B cell (primary cell): ENCODE data around the gene SELP. TPM values are rescaled to one million over a fixed set of nuclear protein-coding genes. Genes with fewer than 3 reads are reported as not detected.

Experiments used
- ATAC-seq: fragments of 200-7000 bp; cut with Tn5 transposase; one replicate; pipeline ENCODE4 v1.10.0; 2021; ENCODE audit warnings: low read depth, mild to moderate bottlenecking, moderate number of reproducible peaks, moderate library complexity
- CTCF ChIA-PET: fragments of 350-600 bp; sonication (Branson Sonifier 250); formaldehyde crosslinking; loops from one replicate; lab custom pipeline; 2021; ENCODE audit warnings: antibody characterized with exemption, inconsistent platforms; lab: Charles Lee
- POLR2A ChIA-PET: fragments of 350-600 bp; sonication (Branson Sonifier 250); formaldehyde crosslinking; loops from one replicate; lab custom pipeline; 2021; ENCODE audit warnings: antibody characterized with exemption; lab: Charles Lee
- DNase-seq: peaks from one replicate; pipeline ENCODE4 v3.0.0; 2013
- H2AFZ ChIP-seq: 2 replicates; pipeline ENCODE4 v1.6.1; 2012; ENCODE audit warnings: mild to moderate bottlenecking, low read depth, low read length; ENCODE audit not compliant: insufficient read depth, poor library complexity, severe bottlenecking
- H3K27ac ChIP-seq, 2 donors: 1 replicate in 1 of 2; 2 replicates in 1 of 2; pipeline ENCODE4 v1.5.1; 2012 to 2013; ENCODE audit warnings: low read length in 2 of 2, mild to moderate bottlenecking in 2 of 2, moderate library complexity in 1 of 2
- H3K27me3 ChIP-seq, 4 experiments: fragments of 200-600 bp in 1 of 4; sonication (generic) in 1 of 4; replicated peaks in 1 of 4; 1 replicate in 2 of 4; 2 replicates in 2 of 4; pipeline versions ENCODE4 v1.6.1 to v1.7.0; 2013 to 2016; ENCODE audit warnings: low read length in 3 of 4, mild to moderate bottlenecking in 2 of 4, mixed read lengths in 1 of 4, moderate library complexity in 1 of 4; ENCODE audit not compliant: insufficient read depth in 4 of 4, control insufficient read depth in 3 of 4; ENCODE audit errors: control extremely low read depth in 1 of 4
- H3K36me3 ChIP-seq, 2 experiments: replicated peaks in 1 of 2; 1 replicate in 1 of 2; 2 replicates in 1 of 2; pipeline versions ENCODE4 v1.6.1 to v1.7.1; 2013; ENCODE audit warnings: low read length in 1 of 2; ENCODE audit not compliant: insufficient read depth in 2 of 2, control insufficient read depth in 1 of 2; ENCODE audit errors: control extremely low read depth in 1 of 2, extremely low read depth in 1 of 2
- H3K4me1 ChIP-seq, 2 donors: fragments of 200-600 bp in 1 of 2; sonication (generic) in 1 of 2; 1 replicate in 1 of 2; 2 replicates in 1 of 2; pipeline versions ENCODE4 v1.5.1 to v1.6.1; 2013 to 2017; ENCODE audit warnings: low read length in 2 of 2; ENCODE audit not compliant: control insufficient read depth in 2 of 2, insufficient read depth in 2 of 2
- H3K4me2 ChIP-seq: replicated peaks from 2 replicates; pipeline ENCODE3; 2012; ENCODE audit warnings: mild to moderate bottlenecking, low read depth, low read length; ENCODE audit not compliant: poor library complexity, severe bottlenecking
- H3K4me3 ChIP-seq, 5 experiments: fragments of 200-600 bp in 1 of 5; sonication (generic) in 1 of 5; 1 replicate in 3 of 5; 2 replicates in 2 of 5; pipeline versions ENCODE4 v1.5.1 to v1.7.0; 2011 to 2016; ENCODE audit warnings: low read length in 4 of 5, mild to moderate bottlenecking in 4 of 5, low read depth in 2 of 5, control low read depth in 1 of 5, moderate library complexity in 1 of 5; ENCODE audit not compliant: insufficient read depth in 1 of 5; ENCODE audit errors: control extremely low read depth in 1 of 5, extremely low read depth in 1 of 5
- H3K79me2 ChIP-seq: fragments of 200-600 bp; sonication (generic); one replicate; pipeline ENCODE4 v1.6.0; 2016; ENCODE audit warnings: low read length; ENCODE audit not compliant: control insufficient read depth, insufficient read depth
- H3K9ac ChIP-seq: fragments of 200-600 bp; sonication (generic); 2 replicates; pipeline ENCODE4 v1.6.1; 2017; ENCODE audit warnings: mild to moderate bottlenecking, low read length, moderate library complexity
- H3K9me3 ChIP-seq, 3 donors: one replicate each; pipeline versions ENCODE4 v1.6.1 to v1.7.1; 2013; ENCODE audit warnings: low read length in 2 of 3; ENCODE audit not compliant: control insufficient read depth in 2 of 3, insufficient read depth in 1 of 3; ENCODE audit errors: control extremely low read depth in 1 of 3
- H4K20me1 ChIP-seq: 2 replicates; pipeline ENCODE4 v1.6.0; 2012; ENCODE audit warnings: mild to moderate bottlenecking, low read length; ENCODE audit not compliant: insufficient read depth, control insufficient read depth, poor library complexity, severe bottlenecking
- H3K27ac Mint-ChIP-seq: one replicate; pipeline ENCODE4 v1.8.0; 2021; ENCODE audit warnings: mixed read lengths
- H3K27me3 Mint-ChIP-seq: one replicate; pipeline ENCODE4 v1.8.0; 2021; ENCODE audit warnings: mixed read lengths
- H3K4me1 Mint-ChIP-seq: one replicate; pipeline ENCODE4 v1.8.0; 2021; ENCODE audit warnings: mixed read lengths
- H3K4me3 Mint-ChIP-seq: one replicate; pipeline ENCODE4 v1.8.0; 2021; ENCODE audit warnings: mixed read lengths
- H3K9me3 Mint-ChIP-seq: one replicate; pipeline ENCODE4 v1.8.0; 2022; ENCODE audit warnings: mixed read lengths; ENCODE audit not compliant: insufficient read depth
- EZH2 ChIP-seq: IDR thresholded peaks from 2 replicates; pipeline ENCODE4 v1.6.1; 2012; ENCODE audit warnings: borderline replicate concordance, low read depth, mild to moderate bottlenecking, moderate library complexity, low read length; ENCODE audit not compliant: insufficient read depth, poor library complexity, severe bottlenecking
- WGBS: methylation state at CpG from one replicate; pipeline ENCODE4 v1.1.5; 2013; ENCODE audit warnings: missing lambda C conversion rate; ENCODE audit not compliant: insufficient coverage; 5-methylcytosine and 5-hydroxymethylcytosine counted together
- intact Hi-C: fragments of 100-400 bp; cut with micrococcal nuclease; formaldehyde crosslinking; loops from one replicate; pipeline ENCODE4 v1.10.0; 2022
- polyA plus RNA-seq: library from polyadenylated mRNA; depleted of rRNA; stranded (reverse); fragments of >200 nt; gene quantifications from 2 replicates; pipeline ENCODE4 v1.2.3, GENCODE V29; 2012
- total RNA-seq, 2 donors: library from RNA; stranded (reverse); fragments of 120-200 nt in 1 of 2; gene quantifications; 1 replicate in 1 of 2; 2 replicates in 1 of 2; pipeline versions ENCODE4 v1.2.3 to v1.2.4, GENCODE V29; 2013 to 2022
- TF ChIP-seq, protein P1 (sequence below): fragments of 200-600 bp; IDR thresholded peaks from one replicate; pipeline ENCODE4 v1.8.0; 2022; ENCODE audit warnings: antibody characterized with exemption, mild to moderate bottlenecking

SELP gene
- total and polyA plus RNA-seq, 2 donors (not counting 1 experiment from before 2014, with no cell fraction given) = 0.99 to 1.9 TPM

DNA sequence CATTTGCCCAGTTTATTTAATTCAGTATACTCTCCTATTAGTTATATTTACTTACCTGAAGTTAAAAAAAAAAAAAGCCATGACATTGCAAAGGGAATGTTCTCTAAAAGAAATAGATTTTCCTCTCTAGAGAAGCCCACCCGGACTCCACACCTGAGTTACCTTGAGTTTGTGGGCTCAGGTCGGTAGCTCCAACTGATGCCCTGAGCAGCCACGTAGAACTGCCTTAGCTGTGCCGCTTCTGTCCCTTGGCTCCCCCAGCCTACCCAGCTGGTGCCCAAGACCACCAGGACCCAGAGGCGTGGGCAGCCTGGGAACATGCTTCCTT, 43.9 kb downstream of the SELP start:
- ATAC-seq = peak; percentile 24
- H3K9me3 ChIP-seq = no peaks in the 10 kb centered on the region
- ChIA-PET CTCF (interaction anchor here (0.7 to 4.5 kb wide), 25 partner anchors 10 to 1243 kb away, joined by 3 to 50 read pairs (median 4); partner anchors contain the start of gene METTL18), POLR2A (no interaction called here)
- H3K4me3 Mint-ChIP-seq = peak overlapping the region; percentile 69
- no peak overlapping the region for H3K9ac ChIP-seq
- intact Hi-C loops = loop anchor here (1.0 kb wide), 2 partner anchors 126 to 223 kb away; no protein-coding TSS in a partner anchor
- H3K27me3 ChIP-seq = peaks cover 0 to 13% (median 9%) of the 10 kb centered on the region in 4 experiments
- 11% methylated on average over 5 of the region's 5 CpGs for WGBS
- TF ChIP-seq EZH2 = no peak
- TF ChIP-seq, protein P1, sequence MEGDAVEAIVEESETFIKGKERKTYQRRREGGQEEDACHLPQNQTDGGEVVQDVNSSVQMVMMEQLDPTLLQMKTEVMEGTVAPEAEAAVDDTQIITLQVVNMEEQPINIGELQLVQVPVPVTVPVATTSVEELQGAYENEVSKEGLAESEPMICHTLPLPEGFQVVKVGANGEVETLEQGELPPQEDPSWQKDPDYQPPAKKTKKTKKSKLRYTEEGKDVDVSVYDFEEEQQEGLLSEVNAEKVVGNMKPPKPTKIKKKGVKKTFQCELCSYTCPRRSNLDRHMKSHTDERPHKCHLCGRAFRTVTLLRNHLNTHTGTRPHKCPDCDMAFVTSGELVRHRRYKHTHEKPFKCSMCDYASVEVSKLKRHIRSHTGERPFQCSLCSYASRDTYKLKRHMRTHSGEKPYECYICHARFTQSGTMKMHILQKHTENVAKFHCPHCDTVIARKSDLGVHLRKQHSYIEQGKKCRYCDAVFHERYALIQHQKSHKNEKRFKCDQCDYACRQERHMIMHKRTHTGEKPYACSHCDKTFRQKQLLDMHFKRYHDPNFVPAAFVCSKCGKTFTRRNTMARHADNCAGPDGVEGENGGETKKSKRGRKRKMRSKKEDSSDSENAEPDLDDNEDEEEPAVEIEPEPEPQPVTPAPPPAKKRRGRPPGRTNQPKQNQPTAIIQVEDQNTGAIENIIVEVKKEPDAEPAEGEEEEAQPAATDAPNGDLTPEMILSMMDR = no peak
- H2AFZ ChIP-seq = peak overlapping the region; percentile 52
- peak overlapping the region in 3 of 5 experiments; percentile 8 to 22 (median 13) for H3K4me3 ChIP-seq
- H3K27me3 Mint-ChIP-seq = peaks cover 26% of the 10 kb centered on the region
- H3K4me2 ChIP-seq = peak overlapping the region; percentile 68
- no peaks in the 10 kb centered on the region for H4K20me1 ChIP-seq
- no peak for DNase-seq
- no peaks in the 10 kb centered on the region for H3K36me3 ChIP-seq
- H3K4me1 ChIP-seq = peaks cover 7 to 9% of the 10 kb centered on the region in 2 donors
- H3K27ac Mint-ChIP-seq = no peak overlapping the region
- H3K9me3 Mint-ChIP-seq = no peaks in the 10 kb centered on the region
- H3K27ac ChIP-seq = no peak overlapping the region
- no peaks in the 10 kb centered on the region for H3K79me2 ChIP-seq
- peaks cover 7% of the 10 kb centered on the region for H3K4me1 Mint-ChIP-seq

DNA sequence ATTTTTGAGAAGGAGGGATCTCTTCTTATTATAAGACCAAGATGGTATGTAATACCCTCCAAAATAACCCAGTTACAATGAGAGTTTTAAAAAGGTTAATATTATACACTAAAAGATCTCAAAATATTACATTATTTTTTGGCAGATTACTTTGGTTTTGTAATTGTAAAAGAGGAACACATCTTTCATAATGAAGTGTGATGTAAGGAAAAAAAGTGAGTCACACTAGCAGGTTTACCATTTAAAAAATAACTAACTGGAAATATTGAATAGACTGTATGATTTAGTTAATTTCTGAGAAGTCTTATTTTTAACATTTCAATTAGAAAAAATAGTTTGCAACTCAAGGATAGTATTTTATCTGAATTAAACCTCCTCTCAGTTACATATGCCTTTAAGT, 44.7 kb downstream of the SELP start:
- intact Hi-C loops = no loop called here
- Histone ChIP-seq H2AFZ (no peak overlapping the region), H3K4me3 (peak overlapping the region in 1 of 5 experiments; percentile 8), H3K9me3 (no peaks in the 10 kb centered on the region), H4K20me1 (no peaks in the 10 kb centered on the region), H3K9ac (no peak overlapping the region), H3K27me3 (peaks cover 0 to 16% (median 10%) of the 10 kb centered on the region in 4 experiments), H3K79me2 (no peaks in the 10 kb centered on the region), H3K4me2 (no peak overlapping the region), H3K4me1 (peaks cover 7 to 9% of the 10 kb centered on the region in 2 donors), H3K27ac (no peak overlapping the region), H3K36me3 (no peaks in the 10 kb centered on the region)
- no peaks in the 10 kb centered on the region for H3K9me3 Mint-ChIP-seq
- ChIA-PET POLR2A (no interaction called here), CTCF (interaction anchor here (1.2 to 4.5 kb wide), 6 partner anchors 11 to 224 kb away, joined by 3 to 50 read pairs (median 24); no protein-coding TSS in a partner anchor)
- peaks cover 26% of the 10 kb centered on the region for H3K27me3 Mint-ChIP-seq
- H3K4me3 Mint-ChIP-seq = no peak overlapping the region
- peaks cover 7% of the 10 kb centered on the region for H3K4me1 Mint-ChIP-seq
- no peak for DNase-seq
- TF ChIP-seq EZH2 = no peak
- TF ChIP-seq, protein P1 = no peak
- H3K27ac Mint-ChIP-seq = no peak overlapping the region
- ATAC-seq = no peak
